Spleen (tissue), 13 donors: ENCODE results near the gene PSMB8. TPM values are rescaled to one million over a fixed set of nuclear protein-coding genes. Genes with fewer than 3 reads are reported as not detected.

ENCODE experiments used
- DNase-seq: peaks from one replicate; pipeline ENCODE4 v3.0.0-alpha.2; 2020
- H3K27ac ChIP-seq, 8 donors: fragments of 200-600 bp; sonication (generic) in 7 of 8; 1 replicate in 4 of 8; 2 replicates in 4 of 8; pipeline versions ENCODE4 v1.5.0 to v1.8.0; 2016 to 2021; ENCODE audit warnings: inconsistent platforms in 4 of 8, mild to moderate bottlenecking in 4 of 8, moderate library complexity in 1 of 8
- H3K27me3 ChIP-seq, 7 donors: fragments of 200-600 bp; sonication (generic) in 6 of 7; replicated peaks in 1 of 7; 1 replicate in 4 of 7; 2 replicates in 3 of 7; pipeline versions ENCODE4 v1.5.0 to v1.8.0; 2016 to 2021; ENCODE audit warnings: inconsistent platforms in 3 of 7, mild to moderate bottlenecking in 1 of 7
- H3K36me3 ChIP-seq, 6 donors: fragments of 200-600 bp; sonication (generic) in 5 of 6; 1 replicate in 4 of 6; 2 replicates in 2 of 6; pipeline versions ENCODE4 v1.5.0 to v1.8.0; 2016 to 2021; ENCODE audit warnings: inconsistent platforms in 2 of 6
- H3K4me1 ChIP-seq, 6 donors: fragments of 200-600 bp; sonication (generic) in 5 of 6; 1 replicate in 3 of 6; 2 replicates in 3 of 6; pipeline versions ENCODE4 v1.5.0 to v1.8.0; 2016 to 2021; ENCODE audit warnings: inconsistent platforms in 3 of 6
- H3K4me3 ChIP-seq, 8 donors: fragments of 200-600 bp; sonication (generic) in 7 of 8; 1 replicate in 4 of 8; 2 replicates in 4 of 8; pipeline versions ENCODE4 v1.5.0 to v1.8.0; 2016 to 2021; ENCODE audit warnings: inconsistent platforms in 4 of 8, mild to moderate bottlenecking in 4 of 8, moderate library complexity in 2 of 8
- H3K9me3 ChIP-seq, 8 donors: fragments of 200-600 bp; sonication (generic) in 7 of 8; 1 replicate in 4 of 8; 2 replicates in 4 of 8; pipeline versions ENCODE4 v1.5.0 to v1.8.0; 2016 to 2021; ENCODE audit warnings: inconsistent platforms in 4 of 8
- POLR2A ChIP-seq, 3 donors: fragments of 450-650 bp; IDR thresholded peaks; one replicate each; pipeline ENCODE4 v1.5.1; 2017; ENCODE audit warnings: antibody characterized with exemption in 3 of 3, mild to moderate bottlenecking in 1 of 3
- POLR2AphosphoS5 ChIP-seq, 3 donors: sonication (generic); formaldehyde crosslinking; IDR thresholded peaks; one replicate each; pipeline ENCODE4 v1.5.1; 2017; ENCODE audit warnings: antibody characterized with exemption in 3 of 3
- WGBS, 5 donors: extraction: QIAGEN DNeasy Blood & Tissue Kit in 3 of 5; methylation state at CpG; one replicate each; pipeline versions ENCODE4 v1.1.5 to v1.1.7; 2013 to 2018; 5-methylcytosine and 5-hydroxymethylcytosine counted together
- intact Hi-C: fragments of 100-400 bp; cut with DNase I; formaldehyde crosslinking; loops from one replicate; pipeline ENCODE4 v1.15.0; 2023; ENCODE audit warnings: low total_unique reads
- long read RNA-seq, 2 donors: transcript quantifications; one replicate each; lab custom pipeline, GENCODE V29; 2026
- polyA plus RNA-seq, 3 donors: library from polyadenylated mRNA; stranded (reverse); fragments of 200-250 nt; gene quantifications; one replicate each; pipeline ENCODE4 v1.2.1, GENCODE V29; 2013
- total RNA-seq, 7 donors: library from RNA; depleted of rRNA in 3 of 7; stranded (reverse); fragments of >200 nt in 3 of 7; fragmentation: NEBNext Ultra II Directional in 4 of 7; extraction: Animal tissue kit (Norgen Biotek cat#: 25700) in 4 of 7; gene quantifications; one replicate each; pipeline versions ENCODE4 v1.1.0 to v1.2.1, GENCODE V29; 2016 to 2021
- TF ChIP-seq, protein P1 (sequence below), 11 experiments: fragments of 200-600 bp in 7 of 11; fragments of 450-650 bp in 4 of 11; sonication (generic) in 4 of 11; IDR thresholded peaks in 8 of 11; conservative IDR thresholded peaks in 3 of 11; 1 replicate in 7 of 11; 2 replicates in 4 of 11; pipeline versions ENCODE4 v1.4.0 to v1.8.0; 2016 to 2021; ENCODE audit warnings: antibody characterized with exemption in 11 of 11, inconsistent platforms in 4 of 11, mild to moderate bottlenecking in 1 of 11
- donor health status: healthy with polysubstance abuse.
- donor health status: DM: no; HTN: no; CAD: no; lungs with moderate emphysema.
- donor health status: DM: no; HTN: no; CAD: no.
- donor health status: Bipolar disorder and iron deficiency.
- donor health status: healthy.
- donor health status: DM: no; HTN: no; CAD: no.
- donor health status: DM: yes; HTN: yes; CAD: no.

PSMB8 gene
- total RNA-seq: 100 to 1,000 TPM; 109 to 156 (median 147) TPM
- 100 to 1,000 TPM; 248 to 288 (median 279) TPM for polyA plus RNA-seq
- long read RNA-seq, donor 1, transcript PSMB8-202 (6 exons, 1,124 nt): major isoform, 71 of 116 reads
- long read RNA-seq, donor 1, transcript PSMB8-201 (6 exons, 1,351 nt): minor isoform, 8 of 116 reads
- long read RNA-seq, donor 1, transcript PSMB8-205 (2 exons, 835 nt): minor isoform, 19 of 116 reads
- long read RNA-seq, donor 1, partial matches to known transcripts: 17 of 116 reads
- long read RNA-seq, donor 1, other reads (novel, unspliced or antisense): 0 of 116 reads
- long read RNA-seq, donor 2, transcript PSMB8-205 (2 exons, 835 nt): minor isoform, 21 of 66 reads
- long read RNA-seq, donor 2, transcript PSMB8-202 (6 exons, 1,124 nt): major isoform, 41 of 66 reads
- long read RNA-seq, donor 2, partial matches to known transcripts: 0 of 66 reads
- long read RNA-seq, donor 2, other reads (novel, unspliced or antisense): 0 of 66 reads

DNA sequence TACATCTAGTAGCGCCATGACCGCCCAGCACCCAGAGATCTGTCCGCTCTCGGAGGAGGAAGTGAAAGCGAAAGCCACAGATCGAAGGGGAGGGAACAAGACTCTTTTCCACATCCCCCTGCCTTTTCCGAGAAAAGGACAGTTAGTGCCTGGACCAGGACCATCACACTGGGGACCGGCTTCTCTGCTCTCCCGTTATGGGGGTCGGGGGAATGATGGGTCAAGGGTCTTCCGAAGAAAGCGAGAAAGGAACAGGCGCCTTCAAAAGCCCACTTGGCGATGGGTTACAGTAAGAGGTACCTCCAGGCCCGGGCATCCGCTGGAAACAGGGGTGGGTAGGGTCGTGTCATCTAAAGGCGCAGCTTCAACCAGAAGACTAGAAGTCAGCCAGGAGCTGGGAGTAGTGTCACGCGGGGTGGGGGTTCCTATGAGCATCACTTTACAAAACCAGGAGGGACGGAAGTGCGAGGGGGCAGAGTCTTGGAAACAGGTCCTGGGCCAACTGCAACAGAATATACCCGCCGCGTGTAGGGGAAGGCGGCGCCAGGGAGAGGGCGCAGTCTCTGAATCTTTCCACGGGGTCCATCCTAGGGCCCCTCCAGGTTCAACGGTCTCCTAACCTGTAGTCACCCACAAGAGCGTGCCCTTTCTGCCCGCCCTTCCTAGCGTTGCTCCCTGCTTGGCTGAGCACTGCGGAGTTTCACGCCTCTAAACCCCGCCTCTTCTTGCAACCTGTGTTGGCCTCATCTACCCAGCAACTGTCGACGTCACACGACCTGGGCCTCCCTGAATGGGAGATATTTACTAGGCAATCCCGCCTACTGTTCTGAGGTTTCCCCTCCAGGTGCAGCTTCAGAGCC lies at the start of gene PSMB8:
Gene PSMB8 (minus strand): TSS at position 69 of the 860 bp plus-strand sequence. CDS start 51 bp downstream, at position 18.
- Histone ChIP-seq H3K36me3 (peaks cover 0 to 76% (median 65%) of the 10 kb centered on the region in 6 donors), H3K4me3 (peak within 1 kb of the TSS; percentile 67 to 92 (median 84)), H3K27me3 (no peaks in the 10 kb centered on the region), H3K4me1 (peaks cover 66 to 89% (median 85%) of the 10 kb centered on the region in 6 donors), H3K9me3 (no peaks in the 10 kb centered on the region), H3K27ac (peak within 1 kb of the TSS; percentile 94 to 100 (median 99))
- TF ChIP-seq POLR2A (IDR thresholded peaks at IDR 0.05) (peak; percentile 63 to 92 (median 72)), POLR2AphosphoS5 (IDR thresholded peaks at IDR 0.05) (peak in 2 of 3 donors; percentile 99)
- TF ChIP-seq, protein P1, sequence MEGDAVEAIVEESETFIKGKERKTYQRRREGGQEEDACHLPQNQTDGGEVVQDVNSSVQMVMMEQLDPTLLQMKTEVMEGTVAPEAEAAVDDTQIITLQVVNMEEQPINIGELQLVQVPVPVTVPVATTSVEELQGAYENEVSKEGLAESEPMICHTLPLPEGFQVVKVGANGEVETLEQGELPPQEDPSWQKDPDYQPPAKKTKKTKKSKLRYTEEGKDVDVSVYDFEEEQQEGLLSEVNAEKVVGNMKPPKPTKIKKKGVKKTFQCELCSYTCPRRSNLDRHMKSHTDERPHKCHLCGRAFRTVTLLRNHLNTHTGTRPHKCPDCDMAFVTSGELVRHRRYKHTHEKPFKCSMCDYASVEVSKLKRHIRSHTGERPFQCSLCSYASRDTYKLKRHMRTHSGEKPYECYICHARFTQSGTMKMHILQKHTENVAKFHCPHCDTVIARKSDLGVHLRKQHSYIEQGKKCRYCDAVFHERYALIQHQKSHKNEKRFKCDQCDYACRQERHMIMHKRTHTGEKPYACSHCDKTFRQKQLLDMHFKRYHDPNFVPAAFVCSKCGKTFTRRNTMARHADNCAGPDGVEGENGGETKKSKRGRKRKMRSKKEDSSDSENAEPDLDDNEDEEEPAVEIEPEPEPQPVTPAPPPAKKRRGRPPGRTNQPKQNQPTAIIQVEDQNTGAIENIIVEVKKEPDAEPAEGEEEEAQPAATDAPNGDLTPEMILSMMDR (IDR thresholded peaks at IDR 0.05 in 8 of 11, conservative IDR thresholded peaks at IDR 0.05 in 3 of 11): peak in 6 of 11 experiments; percentile 6 to 48 (median 36)
- DNase-seq: peak; percentile 99
- intact Hi-C loops: no loop called here
- WGBS, 5 donors: 0 to 1% (median 0%) methylated on average over 32 to 40 of the region's 40 CpGs

DNA sequence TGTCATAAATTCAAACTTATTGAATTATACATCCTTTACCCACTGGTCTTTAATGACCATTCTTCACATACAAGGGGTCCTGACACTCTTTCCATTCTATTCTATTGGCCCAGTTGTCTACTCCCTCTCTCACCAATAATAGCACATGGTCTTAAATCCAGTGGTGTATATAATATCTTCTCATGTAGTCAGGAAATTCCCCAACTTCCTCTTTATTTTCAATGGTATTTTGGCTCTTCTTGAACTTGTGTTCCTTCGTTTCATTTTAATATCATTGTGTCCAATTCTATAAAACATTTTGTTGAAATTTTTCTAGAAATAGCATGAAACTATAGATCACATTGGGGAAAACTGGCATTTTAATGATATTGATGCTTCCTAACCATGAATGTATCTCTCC lies 47.0 kb upstream of the PSMB8 start:
- Histone ChIP-seq H3K27ac (no peak overlapping the region), H3K36me3 (no peaks in the 10 kb centered on the region), H3K27me3 (no peaks in the 10 kb centered on the region), H3K4me3 (no peak overlapping the region), H3K9me3 (no peaks in the 10 kb centered on the region), H3K4me1 (peaks cover 6 to 54% (median 29%) of the 10 kb centered on the region in 6 donors)
- WGBS, 5 donors: 2 to 8% (median 6%) methylated on average over 1 of the region's 1 CpG
- no peak for DNase-seq
- intact Hi-C loops: loop anchor here (10.0 kb wide), 1 partner anchor 54 kb away; the partner anchor contains the start of gene HLA-DMB
- TF ChIP-seq POLR2AphosphoS5 (IDR thresholded peaks at IDR 0.05): no peak

DNA sequence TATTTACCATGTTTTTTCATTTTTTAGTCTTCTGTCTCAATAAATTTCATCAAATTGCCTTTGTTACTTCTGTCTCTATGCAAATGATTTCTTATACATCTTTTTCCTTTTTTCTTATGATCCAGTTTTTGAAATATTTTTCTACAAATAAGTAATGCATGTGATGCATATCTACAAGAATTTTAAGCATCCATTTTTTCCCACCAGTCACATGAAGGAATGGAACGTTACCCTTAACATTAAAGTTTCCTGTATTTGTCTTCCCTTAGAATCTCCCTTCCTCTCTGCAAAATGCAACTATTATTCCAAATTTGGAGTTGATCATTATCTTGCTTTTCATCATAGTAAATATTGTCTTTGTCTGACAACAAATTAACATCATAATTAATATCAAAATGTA lies 45.7 kb upstream of the PSMB8 start:
- no peaks in the 10 kb centered on the region for H3K27me3 ChIP-seq
- H3K4me3 ChIP-seq: no peak overlapping the region
- H3K27ac ChIP-seq: no peak overlapping the region
- intact Hi-C loops: no loop called here
- no peaks in the 10 kb centered on the region for H3K36me3 ChIP-seq
- DNase-seq: no peak
- H3K9me3 ChIP-seq: no peaks in the 10 kb centered on the region
- H3K4me1 ChIP-seq: peaks cover 4 to 47% (median 21%) of the 10 kb centered on the region in 6 donors
- TF ChIP-seq, protein P1 (IDR thresholded peaks at IDR 0.05 in 8 of 11, conservative IDR thresholded peaks at IDR 0.05 in 3 of 11): no peak
- TF ChIP-seq POLR2A (IDR thresholded peaks at IDR 0.05) (no peak), POLR2AphosphoS5 (IDR thresholded peaks at IDR 0.05) (no peak)
- 30 to 74% (median 68%) methylated on average over 1 of the region's 1 CpG for WGBS, 5 donors

DNA sequence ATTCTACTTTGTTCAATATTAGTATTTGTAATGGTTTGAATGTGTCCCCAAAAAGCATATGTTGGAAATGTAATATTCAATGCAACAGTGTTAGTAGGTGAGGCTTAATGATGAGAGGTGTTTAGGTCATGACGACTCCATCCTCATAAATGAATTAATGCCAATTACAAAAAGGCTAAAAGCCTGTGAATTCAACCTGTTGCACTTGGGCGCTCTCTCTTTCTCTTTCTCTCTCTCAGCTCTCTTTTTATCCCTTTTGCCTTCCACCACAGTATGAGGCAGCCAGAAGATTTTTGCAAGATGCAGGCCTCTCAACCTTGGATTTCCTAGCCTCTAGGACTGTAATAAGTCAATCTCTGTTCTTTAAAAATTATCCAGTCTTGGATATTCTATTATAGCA lies 44.7 kb upstream of the PSMB8 start:
- Histone ChIP-seq H3K36me3 (no peaks in the 10 kb centered on the region), H3K4me3 (no peak overlapping the region), H3K4me1 (peaks cover 3 to 47% (median 20%) of the 10 kb centered on the region in 6 donors), H3K9me3 (no peaks in the 10 kb centered on the region), H3K27me3 (no peaks in the 10 kb centered on the region), H3K27ac (no peak overlapping the region)
- TF ChIP-seq POLR2A (IDR thresholded peaks at IDR 0.05) (no peak), POLR2AphosphoS5 (IDR thresholded peaks at IDR 0.05) (no peak)
- TF ChIP-seq, protein P1 (IDR thresholded peaks at IDR 0.05 in 8 of 11, conservative IDR thresholded peaks at IDR 0.05 in 3 of 11): no peak
- WGBS, 5 donors: 82 to 99% (median 93%) methylated on average over 2 of the region's 2 CpGs
- no peak for DNase-seq
- intact Hi-C loops: no loop called here
